ENCODE results near the gene CREBL2. TPM values are rescaled to one million over a fixed set of nuclear protein-coding genes. Genes with fewer than 3 reads are reported as not detected.
A peak's percentile ranks its signal among the peaks of the same experiment; 100 is the strongest.
"Not testable (repeated sequence)": the region's sequence is repeated elsewhere in the genome, so short reads cannot be mapped to it uniquely, and the experiment has no call there.

The CREBL2 gene
- polyA plus RNA-seq, 1 donor = 31.8 TPM

DNA sequence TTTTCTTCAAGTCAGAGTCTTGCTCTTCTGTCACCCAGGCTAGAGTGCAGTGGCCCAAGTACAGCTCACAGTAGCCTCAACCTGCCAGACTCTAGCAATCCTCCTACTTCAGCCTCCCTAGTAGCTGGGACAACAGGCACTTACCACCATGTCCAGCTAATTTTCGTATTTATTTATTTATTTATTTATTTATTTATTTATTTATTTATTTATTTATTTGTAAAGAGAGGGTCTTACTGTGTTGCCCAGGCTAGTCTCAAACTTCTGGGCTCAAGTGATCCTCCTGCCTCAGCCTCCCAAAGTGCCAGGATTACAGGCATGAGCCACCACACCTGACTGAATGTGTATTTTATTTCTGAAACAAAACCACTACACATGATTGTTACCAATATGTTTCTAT lies 31.0 kb upstream of the CREBL2 start:
- no CpG with 5 or more reads among the region's 1 CpG for WGBS (ENCODE audit: insufficient coverage, low lambda C conversion rate)
- not testable (repeated sequence) for H3K9me3 ChIP-seq (ENCODE audit: control insufficient read depth, low read depth, low read length); H3K4me3 ChIP-seq (ENCODE audit: low read length); H3K27ac ChIP-seq (ENCODE audit: low read length); H3K36me3 ChIP-seq (ENCODE audit: control insufficient read depth, insufficient read depth, low read length); H3K27me3 ChIP-seq (ENCODE audit: control insufficient read depth, insufficient read depth, low read length); DNase-seq; H3K4me1 ChIP-seq (ENCODE audit: control insufficient read depth, insufficient read depth, low read length)

DNA sequence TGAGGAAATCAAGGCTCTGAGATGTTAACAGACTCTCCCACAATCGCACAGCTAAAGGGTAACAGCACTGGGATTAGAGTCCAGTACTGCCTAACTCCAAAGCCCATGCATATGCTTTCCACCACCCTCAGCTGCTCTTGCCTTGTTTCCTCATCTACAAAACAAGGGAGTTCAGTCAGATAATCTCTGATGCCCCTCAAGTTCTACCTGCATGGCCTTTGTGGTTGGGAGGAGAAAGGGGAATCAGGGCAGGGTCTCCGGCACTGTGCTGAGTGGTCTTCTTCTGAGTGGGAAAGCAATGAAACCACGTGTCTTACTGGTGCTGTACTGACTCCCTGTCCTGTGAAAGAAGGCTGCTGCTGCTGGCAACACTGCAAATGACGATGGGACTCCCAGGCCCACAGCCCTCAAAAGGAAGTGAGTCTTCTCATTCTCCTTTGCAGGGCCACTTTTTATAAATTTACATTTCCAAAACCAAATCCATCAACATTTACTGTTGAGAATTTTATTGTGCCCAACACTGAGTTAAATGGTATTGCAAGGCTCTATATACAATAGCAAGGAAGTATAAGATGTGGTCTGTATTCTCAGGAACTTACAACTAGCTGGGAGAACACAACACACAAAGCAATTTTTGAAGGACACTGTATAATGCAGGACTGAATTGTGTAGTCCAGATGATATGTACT lies 29.3 kb upstream of the CREBL2 start:
- no peaks in the 10 kb centered on the region for H3K36me3 ChIP-seq (ENCODE audit: control insufficient read depth, insufficient read depth, low read length)
- no peaks in the 10 kb centered on the region for H3K27me3 ChIP-seq (ENCODE audit: control insufficient read depth, insufficient read depth, low read length)
- peaks cover 5% of the 10 kb centered on the region for H3K4me1 ChIP-seq (ENCODE audit: control insufficient read depth, insufficient read depth, low read length)
- no peak overlapping the region for H3K27ac ChIP-seq (ENCODE audit: low read length)
- H3K4me3 ChIP-seq (ENCODE audit: low read length) = no peak overlapping the region
- WGBS (ENCODE audit: insufficient coverage, low lambda C conversion rate) = no CpG with 5 or more reads among the region's 4 CpGs
- no peaks in the 10 kb centered on the region for H3K9me3 ChIP-seq (ENCODE audit: control insufficient read depth, low read depth, low read length)
- DNase-seq = no peak

DNA sequence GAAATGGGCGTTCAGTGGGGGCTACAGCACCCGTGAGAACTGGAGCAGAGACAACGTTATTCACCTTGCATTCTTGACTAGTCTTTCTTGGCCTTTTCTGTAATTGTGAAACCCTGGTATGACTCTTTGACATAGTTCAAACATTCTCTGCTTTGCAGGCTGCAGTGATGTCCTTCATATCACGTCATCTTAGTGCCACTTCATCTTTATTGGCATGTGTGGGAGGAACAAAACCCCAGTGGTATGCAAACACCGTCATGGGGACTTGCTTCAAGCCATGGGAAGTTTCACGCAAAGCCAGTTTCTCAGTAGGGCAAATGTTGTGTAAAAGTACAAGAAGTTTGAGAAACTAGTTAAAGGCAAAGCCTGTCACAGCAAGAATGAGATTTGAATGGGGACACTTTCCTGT lies 28.8 kb upstream of the CREBL2 start:
- no peak for DNase-seq
- WGBS (ENCODE audit: insufficient coverage, low lambda C conversion rate) = 60% methylated on average over 1 of the region's 6 CpGs
- H3K27ac ChIP-seq (ENCODE audit: low read length) = no peak overlapping the region

DNA sequence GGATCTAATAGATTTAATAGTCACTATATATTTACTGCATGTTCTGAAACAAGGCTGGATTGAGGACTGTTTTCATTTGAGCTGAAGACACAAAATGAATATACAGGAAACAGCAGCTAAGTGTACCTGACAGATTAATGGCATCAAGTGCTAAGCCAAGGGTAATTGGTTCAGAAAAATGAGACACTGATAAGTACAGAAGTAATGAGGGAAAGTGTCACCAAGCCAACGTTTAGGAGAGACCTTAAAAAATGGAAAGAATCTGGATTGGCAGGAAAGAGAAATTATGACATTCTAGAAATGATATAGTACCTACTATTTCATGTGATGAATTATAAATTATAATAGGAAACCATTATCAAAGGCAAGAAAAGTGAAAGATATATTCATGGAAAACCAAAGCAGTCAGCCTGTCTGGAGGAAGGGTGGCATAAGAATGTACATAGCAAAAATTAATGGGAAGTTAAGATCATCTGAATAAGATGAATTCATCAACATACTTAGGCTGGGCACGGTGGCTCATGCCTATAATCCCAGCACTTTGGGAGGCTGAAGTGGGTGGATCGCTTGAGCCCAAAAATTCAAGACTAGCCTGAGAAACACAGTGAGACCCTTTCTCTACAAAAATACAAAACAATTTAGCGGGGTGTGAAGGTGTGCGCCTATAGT lies 28.0 kb upstream of the CREBL2 start:
- WGBS (ENCODE audit: insufficient coverage, low lambda C conversion rate) = 33% methylated on average over 1 of the region's 5 CpGs
- Histone ChIP-seq H3K27ac (ENCODE audit: low read length) (no peak overlapping the region), H3K4me1 (ENCODE audit: control insufficient read depth, insufficient read depth, low read length) (peaks cover 15% of the 10 kb centered on the region), H3K4me3 (ENCODE audit: low read length) (no peak overlapping the region), H3K36me3 (ENCODE audit: control insufficient read depth, insufficient read depth, low read length) (no peaks in the 10 kb centered on the region), H3K27me3 (ENCODE audit: control insufficient read depth, insufficient read depth, low read length) (no peaks in the 10 kb centered on the region), H3K9me3 (ENCODE audit: control insufficient read depth, low read depth, low read length) (no peaks in the 10 kb centered on the region)
- DNase-seq = no peak

More for the DNA sequence above, 28.8 kb upstream of the CREBL2 start:
- Histone ChIP-seq H3K36me3 (ENCODE audit: control insufficient read depth, insufficient read depth, low read length) (no peaks in the 10 kb centered on the region), H3K27me3 (ENCODE audit: control insufficient read depth, insufficient read depth, low read length) (no peaks in the 10 kb centered on the region), H3K4me3 (ENCODE audit: low read length) (no peak overlapping the region), H3K4me1 (ENCODE audit: control insufficient read depth, insufficient read depth, low read length) (peaks cover 11% of the 10 kb centered on the region), H3K9me3 (ENCODE audit: control insufficient read depth, low read depth, low read length) (no peaks in the 10 kb centered on the region)

DNA sequence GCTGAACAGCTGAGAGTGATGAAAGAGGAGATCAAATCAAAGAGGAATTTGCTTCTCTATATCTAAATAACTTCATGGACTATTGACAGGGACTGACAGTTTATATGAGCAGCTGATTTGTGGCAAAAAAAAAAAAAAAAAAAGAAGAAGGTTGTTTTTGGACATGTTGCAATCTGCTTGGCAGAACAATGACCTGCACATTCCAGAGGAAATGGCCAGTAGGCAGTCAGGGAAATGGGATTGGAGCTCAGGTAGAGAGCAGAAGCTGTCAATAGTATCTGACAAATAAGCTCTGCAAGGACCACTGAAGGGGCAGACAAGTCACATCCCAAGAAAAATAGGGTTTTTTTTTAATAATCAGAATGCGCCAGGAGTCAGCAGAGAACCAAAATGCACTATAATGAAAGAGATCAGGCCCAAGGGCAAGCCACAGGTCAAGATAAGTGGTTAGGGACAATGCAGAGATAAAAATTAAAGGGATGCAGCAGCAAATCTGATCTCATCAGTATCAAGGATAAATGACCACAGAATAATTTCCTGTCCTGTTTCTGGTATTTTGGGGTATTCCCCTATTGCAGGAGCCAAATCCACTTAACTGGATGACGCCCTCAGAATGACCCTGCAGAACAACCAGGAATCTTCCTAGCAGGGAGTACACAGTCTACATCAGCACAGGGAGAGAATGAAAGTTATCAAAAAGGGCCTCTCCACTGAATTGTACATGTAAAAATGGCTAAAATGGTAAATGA lies 26.4 kb upstream of the CREBL2 start:
- no peak overlapping the region for H3K27ac ChIP-seq (ENCODE audit: low read length)

DNA sequence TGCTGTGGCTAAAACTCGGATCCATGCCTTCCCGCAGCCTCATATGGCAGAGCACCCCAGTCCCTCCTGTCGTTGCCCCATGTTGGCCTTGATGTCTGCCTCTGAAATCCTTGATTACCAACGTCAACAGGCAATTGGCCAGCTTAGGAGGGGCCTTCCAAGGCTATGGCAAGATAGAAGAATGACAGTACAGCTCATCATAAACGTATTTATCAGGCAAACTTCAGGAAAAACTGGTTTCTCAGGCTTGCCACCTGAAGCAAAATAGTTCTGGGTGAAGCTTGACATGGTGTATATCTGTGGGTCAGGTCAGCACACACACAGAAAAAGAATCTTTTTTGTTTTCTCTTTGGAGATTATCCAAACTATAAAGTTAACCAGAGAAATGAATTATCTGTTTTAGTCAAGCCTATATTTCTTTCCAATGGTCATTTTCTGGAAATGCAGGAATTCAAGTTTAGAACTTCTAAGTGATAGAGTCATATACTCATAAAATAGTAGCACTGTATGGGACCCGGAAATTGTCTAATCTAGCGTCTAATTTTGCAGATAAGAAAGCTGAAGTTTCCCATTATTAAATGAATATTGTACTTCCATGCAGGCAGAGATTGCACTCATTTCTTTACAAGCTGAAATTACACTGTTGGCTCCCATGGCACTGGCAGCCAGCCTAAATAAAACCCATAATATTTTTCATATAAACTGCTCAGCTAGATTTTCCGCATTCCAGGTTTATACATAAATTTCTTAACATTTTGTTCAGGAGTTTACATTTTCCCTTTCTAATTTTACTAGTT lies 24.6 kb upstream of the CREBL2 start:
- H3K4me3 ChIP-seq (ENCODE audit: low read length) = no peak overlapping the region
- H3K27me3 ChIP-seq (ENCODE audit: control insufficient read depth, insufficient read depth, low read length) = no peaks in the 10 kb centered on the region
- WGBS (ENCODE audit: insufficient coverage, low lambda C conversion rate) = 40% methylated on average over 1 of the region's 8 CpGs
- H3K9me3 ChIP-seq (ENCODE audit: control insufficient read depth, low read depth, low read length) = no peaks in the 10 kb centered on the region
- peaks cover 15% of the 10 kb centered on the region for H3K4me1 ChIP-seq (ENCODE audit: control insufficient read depth, insufficient read depth, low read length)
- H3K27ac ChIP-seq (ENCODE audit: low read length) = no peak overlapping the region
- peak; percentile 26 to 53 for DNase-seq
- no peaks in the 10 kb centered on the region for H3K36me3 ChIP-seq (ENCODE audit: control insufficient read depth, insufficient read depth, low read length)

More for the DNA sequence above, 26.4 kb upstream of the CREBL2 start:
- H3K4me1 ChIP-seq (ENCODE audit: control insufficient read depth, insufficient read depth, low read length) = peaks cover 15% of the 10 kb centered on the region
- no peaks in the 10 kb centered on the region for H3K9me3 ChIP-seq (ENCODE audit: control insufficient read depth, low read depth, low read length)
- H3K27me3 ChIP-seq (ENCODE audit: control insufficient read depth, insufficient read depth, low read length) = no peaks in the 10 kb centered on the region
- DNase-seq = no peak
- WGBS (ENCODE audit: insufficient coverage, low lambda C conversion rate) = no CpG with 5 or more reads among the region's 2 CpGs
- no peaks in the 10 kb centered on the region for H3K36me3 ChIP-seq (ENCODE audit: control insufficient read depth, insufficient read depth, low read length)
- H3K4me3 ChIP-seq (ENCODE audit: low read length) = no peak overlapping the region

- no peak for DNase-seq
- Histone ChIP-seq H3K27me3 (ENCODE audit: control insufficient read depth, insufficient read depth, low read length) (no peaks in the 10 kb centered on the region), H3K27ac (ENCODE audit: low read length) (no peak overlapping the region), H3K9me3 (ENCODE audit: control insufficient read depth, low read depth, low read length) (no peaks in the 10 kb centered on the region), H3K4me3 (ENCODE audit: low read length) (no peak overlapping the region), H3K4me1 (ENCODE audit: control insufficient read depth, insufficient read depth, low read length) (peaks cover 15% of the 10 kb centered on the region), H3K36me3 (ENCODE audit: control insufficient read depth, insufficient read depth, low read length) (no peaks in the 10 kb centered on the region)
- no CpG with 5 or more reads among the region's 1 CpG for WGBS (ENCODE audit: insufficient coverage, low lambda C conversion rate)
These were observed 23.8 kb upstream of the CREBL2 start for GRCh38 chr12:12587878-12588277.

- DNase-seq; H3K27ac ChIP-seq (ENCODE audit: low read length); H3K27me3 ChIP-seq (ENCODE audit: control insufficient read depth, insufficient read depth, low read length); H3K4me3 ChIP-seq (ENCODE audit: low read length); H3K36me3 ChIP-seq (ENCODE audit: control insufficient read depth, insufficient read depth, low read length); H3K9me3 ChIP-seq (ENCODE audit: control insufficient read depth, low read depth, low read length): not testable (repeated sequence)
- no CpG with 5 or more reads among the region's 3 CpGs for WGBS (ENCODE audit: insufficient coverage, low lambda C conversion rate)
- peaks cover 15% of the 10 kb centered on the region for H3K4me1 ChIP-seq (ENCODE audit: control insufficient read depth, insufficient read depth, low read length)
These were observed 23.2 kb upstream of the CREBL2 start for GRCh38 chr12:12588436-12588835.

GRCh38 chr12:12590961-12591360 lies 20.7 kb upstream of the CREBL2 start:
- no CpG with 5 or more reads among the region's 6 CpGs for WGBS (ENCODE audit: insufficient coverage, low lambda C conversion rate)
- Histone ChIP-seq H3K4me3 (ENCODE audit: low read length) (no peak overlapping the region), H3K9me3 (ENCODE audit: control insufficient read depth, low read depth, low read length) (no peaks in the 10 kb centered on the region), H3K4me1 (ENCODE audit: control insufficient read depth, insufficient read depth, low read length) (peaks cover 15% of the 10 kb centered on the region), H3K27me3 (ENCODE audit: control insufficient read depth, insufficient read depth, low read length) (no peaks in the 10 kb centered on the region), H3K27ac (ENCODE audit: low read length) (no peak overlapping the region), H3K36me3 (ENCODE audit: control insufficient read depth, insufficient read depth, low read length) (no peaks in the 10 kb centered on the region)
- no peak for DNase-seq

- Histone ChIP-seq H3K27me3 (ENCODE audit: control insufficient read depth, insufficient read depth, low read length) (no peaks in the 10 kb centered on the region), H3K9me3 (ENCODE audit: control insufficient read depth, low read depth, low read length) (no peaks in the 10 kb centered on the region), H3K36me3 (ENCODE audit: control insufficient read depth, insufficient read depth, low read length) (no peaks in the 10 kb centered on the region), H3K4me3 (ENCODE audit: low read length) (no peak overlapping the region), H3K27ac (ENCODE audit: low read length) (no peak overlapping the region), H3K4me1 (ENCODE audit: control insufficient read depth, insufficient read depth, low read length) (peaks cover 4% of the 10 kb centered on the region)
- peak in 1 of 2 donors; percentile 13 for DNase-seq
- 81% methylated on average over 3 of the region's 3 CpGs for WGBS (ENCODE audit: insufficient coverage, low lambda C conversion rate)
These were observed 18.7 kb upstream of the CREBL2 start for GRCh38 chr12:12592930-12593329.
